ENCODE results near the gene S100G.

- TF ChIP-seq, protein P1, sequence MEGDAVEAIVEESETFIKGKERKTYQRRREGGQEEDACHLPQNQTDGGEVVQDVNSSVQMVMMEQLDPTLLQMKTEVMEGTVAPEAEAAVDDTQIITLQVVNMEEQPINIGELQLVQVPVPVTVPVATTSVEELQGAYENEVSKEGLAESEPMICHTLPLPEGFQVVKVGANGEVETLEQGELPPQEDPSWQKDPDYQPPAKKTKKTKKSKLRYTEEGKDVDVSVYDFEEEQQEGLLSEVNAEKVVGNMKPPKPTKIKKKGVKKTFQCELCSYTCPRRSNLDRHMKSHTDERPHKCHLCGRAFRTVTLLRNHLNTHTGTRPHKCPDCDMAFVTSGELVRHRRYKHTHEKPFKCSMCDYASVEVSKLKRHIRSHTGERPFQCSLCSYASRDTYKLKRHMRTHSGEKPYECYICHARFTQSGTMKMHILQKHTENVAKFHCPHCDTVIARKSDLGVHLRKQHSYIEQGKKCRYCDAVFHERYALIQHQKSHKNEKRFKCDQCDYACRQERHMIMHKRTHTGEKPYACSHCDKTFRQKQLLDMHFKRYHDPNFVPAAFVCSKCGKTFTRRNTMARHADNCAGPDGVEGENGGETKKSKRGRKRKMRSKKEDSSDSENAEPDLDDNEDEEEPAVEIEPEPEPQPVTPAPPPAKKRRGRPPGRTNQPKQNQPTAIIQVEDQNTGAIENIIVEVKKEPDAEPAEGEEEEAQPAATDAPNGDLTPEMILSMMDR (IDR thresholded peaks at IDR 0.05) = no peak
- no peak for TF ChIP-seq CHD2 (IDR thresholded peaks at IDR 0.05; ENCODE audit: low read length, partially characterized antibody)
- no peak for TF ChIP-seq GABPA (IDR thresholded peaks at IDR 0.05; ENCODE audit: low read depth)
- TF ChIP-seq SIN3A (IDR thresholded peaks at IDR 0.05; ENCODE audit: borderline replicate concordance, low read depth, low read length) = no peak
- no peak for TF ChIP-seq RAD21 (IDR thresholded peaks at IDR 0.05; ENCODE audit: low read length)
- no peak for TF ChIP-seq MEF2A (IDR thresholded peaks at IDR 0.05; ENCODE audit: borderline replicate concordance, low read depth)
- no peak for TF ChIP-seq JUND (IDR thresholded peaks at IDR 0.05)
- no peak for TF ChIP-seq MXI1 (IDR thresholded peaks at IDR 0.05; ENCODE audit: low read depth, low read length)
- TF ChIP-seq EP300 (IDR thresholded peaks at IDR 0.05; ENCODE audit: borderline replicate concordance in 1 of 2, low read depth in 1 of 2, low read length in 1 of 2) = no peak
- no peak for TF ChIP-seq FOSL2 (IDR thresholded peaks at IDR 0.05; ENCODE audit: borderline replicate concordance, low read depth)
- TF ChIP-seq FOXJ3 (CRISPR knock-in tag; IDR thresholded peaks at IDR 0.05) = no peak
These were observed 14.4 kb upstream of the S100G start for GRCh38 chrX:16635596-16635995.
